AG09319 (cell line): ENCODE results near the gene HSF5.

Experiments used
- DNase-seq: peaks from one replicate; pipeline ENCODE4 v3.0.0-alpha.2; 2010; ENCODE audit warnings: low read depth; ENCODE audit errors: extremely low read depth
- TF ChIP-seq, protein P1 (sequence below): IDR thresholded peaks from 2 replicates; pipeline ENCODE4 v1.5.1; 2011; ENCODE audit warnings: low read depth, mild to moderate bottlenecking, inconsistent platforms, low read length, moderate library complexity

The HSF5 gene

DNA sequence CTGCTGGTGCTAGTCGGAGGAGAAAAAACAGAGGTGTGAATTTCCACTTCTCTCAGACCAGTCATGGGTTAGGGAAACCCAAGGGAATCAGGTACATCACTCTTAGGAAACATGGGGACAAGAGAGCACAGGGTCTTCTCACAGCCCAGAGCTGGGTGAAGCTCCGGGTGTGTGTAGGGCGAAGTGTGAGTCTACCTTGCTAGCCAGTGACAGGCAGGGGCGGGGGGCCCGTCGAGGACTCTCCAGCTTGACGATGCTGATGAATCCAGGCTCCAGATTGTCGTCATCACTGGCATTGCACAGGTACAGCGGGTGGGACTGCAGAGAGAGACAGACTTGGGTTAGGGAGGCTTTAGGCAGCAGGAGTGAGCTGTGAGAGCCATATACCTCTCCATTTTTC, 117.5 kb downstream of the HSF5 start:
- no peak for DNase-seq
- TF ChIP-seq, protein P1, sequence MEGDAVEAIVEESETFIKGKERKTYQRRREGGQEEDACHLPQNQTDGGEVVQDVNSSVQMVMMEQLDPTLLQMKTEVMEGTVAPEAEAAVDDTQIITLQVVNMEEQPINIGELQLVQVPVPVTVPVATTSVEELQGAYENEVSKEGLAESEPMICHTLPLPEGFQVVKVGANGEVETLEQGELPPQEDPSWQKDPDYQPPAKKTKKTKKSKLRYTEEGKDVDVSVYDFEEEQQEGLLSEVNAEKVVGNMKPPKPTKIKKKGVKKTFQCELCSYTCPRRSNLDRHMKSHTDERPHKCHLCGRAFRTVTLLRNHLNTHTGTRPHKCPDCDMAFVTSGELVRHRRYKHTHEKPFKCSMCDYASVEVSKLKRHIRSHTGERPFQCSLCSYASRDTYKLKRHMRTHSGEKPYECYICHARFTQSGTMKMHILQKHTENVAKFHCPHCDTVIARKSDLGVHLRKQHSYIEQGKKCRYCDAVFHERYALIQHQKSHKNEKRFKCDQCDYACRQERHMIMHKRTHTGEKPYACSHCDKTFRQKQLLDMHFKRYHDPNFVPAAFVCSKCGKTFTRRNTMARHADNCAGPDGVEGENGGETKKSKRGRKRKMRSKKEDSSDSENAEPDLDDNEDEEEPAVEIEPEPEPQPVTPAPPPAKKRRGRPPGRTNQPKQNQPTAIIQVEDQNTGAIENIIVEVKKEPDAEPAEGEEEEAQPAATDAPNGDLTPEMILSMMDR, result no peak

DNA sequence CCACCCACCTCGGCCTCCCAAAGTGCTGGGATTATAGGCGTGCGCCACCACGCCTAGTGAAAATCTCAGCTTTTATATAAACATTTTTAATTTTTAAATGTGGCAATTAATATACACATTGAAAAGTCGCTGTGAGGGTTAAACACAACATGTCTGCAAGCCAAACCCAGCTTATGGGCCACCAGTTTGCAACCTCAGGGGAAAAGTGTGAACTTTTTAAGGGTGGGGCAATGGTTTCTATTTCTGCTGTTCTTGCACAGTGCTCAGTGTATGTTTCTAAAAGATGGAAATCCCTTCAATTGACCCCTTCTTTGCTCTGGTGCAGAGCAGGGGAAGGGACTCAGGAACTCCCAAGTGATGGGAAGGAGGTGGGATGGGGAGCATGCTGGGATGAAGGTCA, 117.9 kb downstream of the HSF5 start:
- TF ChIP-seq, protein P1, result no peak
- no peak for DNase-seq
